Testis (tissue), 2 donors: ENCODE results near the gene B3GLCT.

ENCODE experiments used
- CTCF ChIP-seq, 3 experiments: fragments of 450-650 bp in 2 of 3; fragments of 200-600 bp in 1 of 3; sonication (generic) in 1 of 3; IDR thresholded peaks; one replicate each; pipeline ENCODE4 v1.5.1; 2016 to 2019; ENCODE audit warnings: antibody characterized with exemption in 3 of 3, mild to moderate bottlenecking in 2 of 3, moderate library complexity in 1 of 3
- POLR2A ChIP-seq: fragments of 450-650 bp; IDR thresholded peaks from one replicate; pipeline ENCODE4 v1.6.1; 2017; ENCODE audit warnings: antibody characterized with exemption, mild to moderate bottlenecking, moderate library complexity

DNA sequence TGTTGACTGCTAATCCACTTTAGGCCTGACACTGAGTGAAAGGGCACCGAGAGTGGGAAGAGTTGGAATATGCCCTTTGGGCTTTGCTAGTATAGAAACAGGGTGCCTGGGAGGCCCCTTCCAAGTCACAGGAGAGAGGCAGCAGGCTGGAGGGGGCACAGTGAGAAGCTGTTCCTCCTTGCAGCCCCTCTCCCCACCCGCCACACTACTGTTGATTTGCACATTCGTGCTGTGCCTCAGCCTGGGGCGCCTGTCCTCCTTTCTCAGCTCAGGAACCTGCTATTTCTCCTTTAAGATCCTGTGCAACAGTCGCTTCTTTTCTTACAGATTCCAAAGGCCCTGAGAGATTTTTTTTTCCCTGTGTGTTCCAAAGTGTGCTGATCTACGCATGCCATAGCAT lies 2.8 kb upstream of the B3GLCT start:
- TF ChIP-seq CTCF (IDR thresholded peaks at IDR 0.05) (no peak), POLR2A (no peak)
